GM23338 (cell line): ENCODE data around the gene MINDY3. TPM values are rescaled to one million over a fixed set of nuclear protein-coding genes. Genes with fewer than 3 reads are reported as not detected.

Experiments
- ATAC-seq: fragments of 200-7000 bp; cut with Tn5 transposase; 3 replicates; pipeline ENCODE4 v1.9.1; 2020
- DNase-seq: peaks from one replicate; pipeline ENCODE4 v3.0.0-alpha.2; 2015; ENCODE audit warnings: low spot score
- H2AFZ ChIP-seq: fragments of 200-600 bp; sonication (generic); 2 replicates; pipeline ENCODE4 v1.8.0; 2016; ENCODE audit warnings: antibody characterized with exemption, mild to moderate bottlenecking, moderate library complexity
- H3F3A ChIP-seq: fragments of 200-600 bp; sonication (generic); replicated peaks from 2 replicates; pipeline ENCODE4 v1.8.0; 2017; ENCODE audit warnings: antibody characterized with exemption, mixed run types, low read depth
- H3K27ac ChIP-seq: fragments of 200-600 bp; sonication (generic); 2 replicates; pipeline ENCODE4 v1.6.1; 2016; ENCODE audit warnings: low read depth
- H3K27me3 ChIP-seq: fragments of 200-600 bp; sonication (generic); 2 replicates; pipeline ENCODE4 v1.8.0; 2016; ENCODE audit warnings: mild to moderate bottlenecking, mixed run types, moderate library complexity; ENCODE audit not compliant: insufficient read depth
- H3K36me3 ChIP-seq: fragments of 200-600 bp; sonication (generic); 2 replicates; pipeline ENCODE4 v1.8.0; 2016; ENCODE audit warnings: mild to moderate bottlenecking; ENCODE audit not compliant: insufficient read depth
- H3K4me1 ChIP-seq: fragments of 200-600 bp; sonication (generic); 2 replicates; pipeline ENCODE4 v1.8.0; 2016; ENCODE audit warnings: mild to moderate bottlenecking, moderate library complexity; ENCODE audit not compliant: insufficient read depth
- H3K4me2 ChIP-seq: fragments of 200-600 bp; sonication (generic); 2 replicates; pipeline ENCODE4 v1.7.1; 2017; ENCODE audit warnings: mixed run types
- H3K4me3 ChIP-seq: fragments of 200-600 bp; sonication (generic); 2 replicates; pipeline ENCODE4 v1.6.1; 2016; ENCODE audit warnings: mixed run types
- H3K79me2 ChIP-seq: fragments of 200-600 bp; sonication (generic); replicated peaks from 2 replicates; pipeline ENCODE4 v1.8.0; 2017; ENCODE audit warnings: mild to moderate bottlenecking; ENCODE audit not compliant: insufficient read depth
- H3K9me2 ChIP-seq: fragments of 200-600 bp; sonication (generic); 2 replicates; pipeline ENCODE4 v1.8.0; 2017; ENCODE audit not compliant: insufficient read depth
- H4K20me1 ChIP-seq: fragments of 200-600 bp; sonication (generic); replicated peaks from 2 replicates; pipeline ENCODE4 v1.8.0; 2017; ENCODE audit warnings: mild to moderate bottlenecking; ENCODE audit not compliant: insufficient read depth
- H3K27ac Mint-ChIP-seq: 2 replicates; pipeline ENCODE4 v1.8.0; 2020; ENCODE audit warnings: inconsistent platforms, mild to moderate bottlenecking, moderate library complexity, mixed read lengths
- H3K27me3 Mint-ChIP-seq: 3 replicates; pipeline ENCODE4 v1.8.0; 2022; ENCODE audit warnings: low read depth, mild to moderate bottlenecking, moderate library complexity, mixed read lengths, inconsistent platforms; ENCODE audit not compliant: insufficient read depth, poor library complexity
- H3K36me3 Mint-ChIP-seq: 3 replicates; pipeline ENCODE4 v1.8.0; 2021; ENCODE audit warnings: low read depth, mild to moderate bottlenecking, inconsistent platforms, moderate library complexity, mixed read lengths
- H3K4me1 Mint-ChIP-seq: 3 replicates; pipeline ENCODE4 v1.8.0; 2020; ENCODE audit warnings: mild to moderate bottlenecking, inconsistent platforms, mixed read lengths
- H3K4me3 Mint-ChIP-seq: 3 replicates; pipeline ENCODE4 v1.8.0; 2021; ENCODE audit warnings: moderate library complexity, mild to moderate bottlenecking, inconsistent platforms, mixed read lengths
- H3K9me3 Mint-ChIP-seq: 3 replicates; pipeline ENCODE4 v1.8.0; 2020; ENCODE audit warnings: moderate library complexity, mild to moderate bottlenecking, inconsistent platforms, mixed read lengths
- CTCF ChIP-seq, 2 experiments: fragments of 200-600 bp in 1 of 2; sonication (generic) in 1 of 2; conservative IDR thresholded peaks; 2 replicates each; pipeline versions ENCODE4 v1.5.1 to v1.6.1; 2016 to 2017; ENCODE audit warnings: antibody characterized with exemption in 2 of 2, low read depth in 2 of 2, mild to moderate bottlenecking in 2 of 2, moderate library complexity in 1 of 2
- EZH2 ChIP-seq: fragments of 200-600 bp; sonication (generic); IDR thresholded peaks from one replicate; pipeline ENCODE4 v1.8.0; 2017; ENCODE audit warnings: antibody characterized with exemption, mild to moderate bottlenecking, low read depth; ENCODE audit not compliant: unreplicated experiment
- JUNB ChIP-seq: IDR thresholded peaks from one replicate; pipeline ENCODE4 v1.6.1; 2016; ENCODE audit warnings: antibody characterized with exemption; ENCODE audit not compliant: unreplicated experiment
- NANOG ChIP-seq: IDR thresholded peaks from 2 replicates; pipeline ENCODE4 v1.6.1; 2016; ENCODE audit warnings: antibody characterized with exemption, borderline replicate concordance
- POLR2AphosphoS5 ChIP-seq: IDR thresholded peaks from 2 replicates; pipeline ENCODE4 v1.6.1; 2016; ENCODE audit warnings: antibody characterized with exemption, low read depth
- REST ChIP-seq: IDR thresholded peaks from one replicate; pipeline ENCODE4 v1.6.1; 2018; ENCODE audit warnings: antibody characterized with exemption; ENCODE audit not compliant: unreplicated experiment
- STAT1 ChIP-seq: IDR thresholded peaks from one replicate; pipeline ENCODE4 v1.6.1; 2016; ENCODE audit warnings: antibody characterized with exemption; ENCODE audit not compliant: unreplicated experiment
- ZNF114 ChIP-seq: fragments of 250-450 bp; sonication (Bioruptor Pico); IDR thresholded peaks from 2 replicates; pipeline ENCODE4 v1.5.0; 2020; ENCODE audit warnings: mild to moderate bottlenecking, moderate library complexity
- ZNF462 ChIP-seq: fragments of 250-450 bp; sonication (Bioruptor Pico); IDR thresholded peaks from 2 replicates; pipeline ENCODE4 v1.5.0; 2020; ENCODE audit warnings: mild to moderate bottlenecking, moderate library complexity
- polyA plus RNA-seq: library from polyadenylated mRNA; unstranded; fragments of >200 nt; fragmentation: Nextera tagmentation; extraction: Ambion mirVana; gene quantifications from 2 replicates; pipeline ENCODE4 v1.2.1, GENCODE V29; 2016
- total RNA-seq: library from RNA; depleted of rRNA; stranded (reverse); fragments of >200 nt; shearing (Covaris generic); gene quantifications from 2 replicates; pipeline ENCODE4 v1.2.3, GENCODE V29; 2014

MINDY3 gene
- total and polyA plus RNA-seq, 2 experiments from 2014 or later = 10.2 to 13.6 TPM

- TF ChIP-seq ZNF462 (CRISPR knock-in tag) (no peak), NANOG (no peak)
These were observed 5.0 kb upstream of the MINDY3 start (continued) for GRCh38 chr10:15865304-15865703.

- H3F3A ChIP-seq = no peaks in the 10 kb centered on the region
- H3K4me1 ChIP-seq = no peaks in the 10 kb centered on the region
- H3K27me3 ChIP-seq = peaks cover 67% of the 10 kb centered on the region
- peaks cover 23% of the 10 kb centered on the region for H3K9me2 ChIP-seq
- no peak overlapping the region for H3K4me3 ChIP-seq
- H3K4me2 ChIP-seq = no peak overlapping the region
- no peak for TF ChIP-seq ZNF114 (CRISPR knock-in tag)
- no peak for TF ChIP-seq POLR2AphosphoS5
- no peaks in the 10 kb centered on the region for H3K36me3 ChIP-seq
- H3K27ac ChIP-seq = no peak overlapping the region
- H2AFZ ChIP-seq = no peak overlapping the region
- H3K4me1 Mint-ChIP-seq = peaks cover 3% of the 10 kb centered on the region; the same call in 1 of the 3 replicates
- H3K27me3 Mint-ChIP-seq = peaks cover 29% of the 10 kb centered on the region
- no peak overlapping the region for H3K27ac Mint-ChIP-seq
- H3K36me3 Mint-ChIP-seq = no peaks in the 10 kb centered on the region
- H3K79me2 ChIP-seq = peaks cover 3% of the 10 kb centered on the region
- ATAC-seq (no peak), DNase-seq (no peak)
- H3K9me3 Mint-ChIP-seq = peaks cover 5% of the 10 kb centered on the region; the same call in 2 of the 3 replicates
- no peak overlapping the region for H3K4me3 Mint-ChIP-seq
- H4K20me1 ChIP-seq = no peaks in the 10 kb centered on the region
These were observed 4.1 kb upstream of the MINDY3 start for GRCh38 chr10:15864419-15864818.

- H3K36me3 ChIP-seq = no peaks in the 10 kb centered on the region
- DNase-seq (no peak), ATAC-seq (no peak)
- H3K4me3 Mint-ChIP-seq = no peak overlapping the region
- no peak overlapping the region for H3K4me3 ChIP-seq
- no peak overlapping the region for H3K4me2 ChIP-seq
- H4K20me1 ChIP-seq = no peaks in the 10 kb centered on the region
- H3K9me3 Mint-ChIP-seq = peaks cover 5% of the 10 kb centered on the region; the same call in 2 of the 3 replicates
- H3K27me3 Mint-ChIP-seq = peaks cover 29% of the 10 kb centered on the region
- peaks cover 3% of the 10 kb centered on the region; the same call in 1 of the 2 replicates for H3K4me1 ChIP-seq
- peaks cover 6% of the 10 kb centered on the region; the same call in 2 of the 3 replicates for H3K4me1 Mint-ChIP-seq
- peaks cover 67% of the 10 kb centered on the region for H3K27me3 ChIP-seq
- no peak overlapping the region for H3K27ac Mint-ChIP-seq
- H3K36me3 Mint-ChIP-seq = no peaks in the 10 kb centered on the region
- H3F3A ChIP-seq = no peaks in the 10 kb centered on the region
- H2AFZ ChIP-seq = no peak overlapping the region
- H3K9me2 ChIP-seq = peaks cover 23% of the 10 kb centered on the region
- H3K27ac ChIP-seq = no peak overlapping the region
- peaks cover 10% of the 10 kb centered on the region for H3K79me2 ChIP-seq
- TF ChIP-seq JUNB = no peak
- no peak for TF ChIP-seq POLR2AphosphoS5
- TF ChIP-seq REST = no peak
- TF ChIP-seq NANOG = no peak
- no peak for TF ChIP-seq CTCF (conservative IDR thresholded peaks at IDR 0.05; ENCODE audit: low read depth in 2 of 2)
- no peak for TF ChIP-seq ZNF114 (CRISPR knock-in tag)
- no peak for TF ChIP-seq STAT1
- no peak for TF ChIP-seq EZH2
These were observed 3.4 kb upstream of the MINDY3 start for GRCh38 chr10:15863733-15864132.
